ENCODE results near the gene PROP1.
"Not testable (repeated sequence)": the region's sequence is repeated elsewhere in the genome, so short reads cannot be mapped to it uniquely, and the experiment has no call there.

The PROP1 gene

GRCh38 chr5:177995691-177996595 is at the start of gene PROP1:
Gene PROP1, minus strand, starts transcription at chr5:177996242. Its CDS starts 309 bp downstream, at chr5:177995933.
- Histone ChIP-seq H3K27me3 (ENCODE audit: control insufficient read depth, insufficient read depth, low read length) (peaks cover 6% of the 10 kb centered on the region), H3K4me1 (ENCODE audit: control insufficient read depth, insufficient read depth, low read length) (no peaks in the 10 kb centered on the region), H3K27ac (ENCODE audit: low read depth, low read length) (no peak within 1 kb of the TSS), H3K36me3 (ENCODE audit: control insufficient read depth, insufficient read depth, low read length) (no peaks in the 10 kb centered on the region), H3K9ac (ENCODE audit: low read length) (no peak within 1 kb of the TSS), H3K4me3 (ENCODE audit: low read length) (no peak within 1 kb of the TSS)

DNA sequence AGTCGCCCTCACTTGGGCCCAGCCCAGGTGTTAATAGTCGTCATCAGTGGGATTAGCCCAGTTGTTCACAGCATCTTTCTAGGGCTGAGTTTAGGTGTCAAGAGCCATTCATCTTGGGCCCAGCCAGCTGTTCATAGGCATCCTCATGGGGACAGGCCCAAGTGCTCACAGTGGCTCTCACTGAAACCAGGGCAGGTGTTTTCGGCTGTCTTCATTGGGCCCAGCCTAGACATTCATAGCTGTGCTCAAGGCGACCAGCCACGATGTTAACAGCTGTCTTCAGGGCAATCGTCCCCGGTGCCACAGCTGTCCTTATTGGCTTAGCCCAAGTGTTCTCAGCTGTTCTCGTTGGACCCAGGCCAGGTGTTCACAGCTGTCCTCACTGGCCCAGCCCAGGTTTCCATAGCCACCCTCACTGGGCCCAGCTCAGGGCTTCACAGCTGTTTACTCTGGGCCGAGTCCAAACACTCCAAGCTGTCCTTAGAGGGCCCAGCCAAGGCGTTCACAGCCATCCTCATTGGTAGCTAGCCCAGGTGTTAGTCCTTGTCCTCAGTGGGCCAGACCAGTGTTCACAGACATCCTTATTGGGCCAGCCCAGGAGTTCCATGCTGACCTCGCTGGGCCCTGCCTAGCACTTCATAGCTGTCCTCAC is 23.5 kb upstream of the PROP1 start:
- H3K9ac ChIP-seq (ENCODE audit: low read length); H3K4me1 ChIP-seq (ENCODE audit: control insufficient read depth, insufficient read depth, low read length); H3K27me3 ChIP-seq (ENCODE audit: control insufficient read depth, insufficient read depth, low read length); H3K4me3 ChIP-seq (ENCODE audit: low read length); H3K36me3 ChIP-seq (ENCODE audit: control insufficient read depth, insufficient read depth, low read length); H3K27ac ChIP-seq (ENCODE audit: low read depth, low read length): not testable (repeated sequence)

GRCh38 chr5:178012758-178013157 is 16.7 kb upstream of the PROP1 start:
- H3K36me3 ChIP-seq (ENCODE audit: control insufficient read depth, insufficient read depth, low read length); H3K4me1 ChIP-seq (ENCODE audit: control insufficient read depth, insufficient read depth, low read length); H3K27me3 ChIP-seq (ENCODE audit: control insufficient read depth, insufficient read depth, low read length); H3K9ac ChIP-seq (ENCODE audit: low read length); H3K4me3 ChIP-seq (ENCODE audit: low read length); H3K27ac ChIP-seq (ENCODE audit: low read depth, low read length): not testable (repeated sequence)

- not testable (repeated sequence) for H3K27me3 ChIP-seq (ENCODE audit: control insufficient read depth, insufficient read depth, low read length); H3K9ac ChIP-seq (ENCODE audit: low read length); H3K36me3 ChIP-seq (ENCODE audit: control insufficient read depth, insufficient read depth, low read length); H3K27ac ChIP-seq (ENCODE audit: low read depth, low read length); H3K4me3 ChIP-seq (ENCODE audit: low read length); H3K4me1 ChIP-seq (ENCODE audit: control insufficient read depth, insufficient read depth, low read length)
Measured at GRCh38 chr5:178011816-178012554, 15.9 kb upstream of the PROP1 start.

- not testable (repeated sequence) for H3K36me3 ChIP-seq (ENCODE audit: control insufficient read depth, insufficient read depth, low read length); H3K27ac ChIP-seq (ENCODE audit: low read depth, low read length); H3K4me3 ChIP-seq (ENCODE audit: low read length); H3K4me1 ChIP-seq (ENCODE audit: control insufficient read depth, insufficient read depth, low read length); H3K27me3 ChIP-seq (ENCODE audit: control insufficient read depth, insufficient read depth, low read length); H3K9ac ChIP-seq (ENCODE audit: low read length)
Measured at GRCh38 chr5:178007272-178007671, 11.2 kb upstream of the PROP1 start.

- not testable (repeated sequence) for H3K9ac ChIP-seq (ENCODE audit: low read length); H3K27me3 ChIP-seq (ENCODE audit: control insufficient read depth, insufficient read depth, low read length); H3K36me3 ChIP-seq (ENCODE audit: control insufficient read depth, insufficient read depth, low read length); H3K4me3 ChIP-seq (ENCODE audit: low read length); H3K4me1 ChIP-seq (ENCODE audit: control insufficient read depth, insufficient read depth, low read length); H3K27ac ChIP-seq (ENCODE audit: low read depth, low read length)
Measured at GRCh38 chr5:178006536-178007231, 10.6 kb upstream of the PROP1 start.

GRCh38 chr5:178006181-178006535 is 10.1 kb upstream of the PROP1 start:
- H3K36me3 ChIP-seq (ENCODE audit: control insufficient read depth, insufficient read depth, low read length); H3K4me1 ChIP-seq (ENCODE audit: control insufficient read depth, insufficient read depth, low read length); H3K9ac ChIP-seq (ENCODE audit: low read length); H3K27ac ChIP-seq (ENCODE audit: low read depth, low read length); H3K4me3 ChIP-seq (ENCODE audit: low read length); H3K27me3 ChIP-seq (ENCODE audit: control insufficient read depth, insufficient read depth, low read length): not testable (repeated sequence)

DNA sequence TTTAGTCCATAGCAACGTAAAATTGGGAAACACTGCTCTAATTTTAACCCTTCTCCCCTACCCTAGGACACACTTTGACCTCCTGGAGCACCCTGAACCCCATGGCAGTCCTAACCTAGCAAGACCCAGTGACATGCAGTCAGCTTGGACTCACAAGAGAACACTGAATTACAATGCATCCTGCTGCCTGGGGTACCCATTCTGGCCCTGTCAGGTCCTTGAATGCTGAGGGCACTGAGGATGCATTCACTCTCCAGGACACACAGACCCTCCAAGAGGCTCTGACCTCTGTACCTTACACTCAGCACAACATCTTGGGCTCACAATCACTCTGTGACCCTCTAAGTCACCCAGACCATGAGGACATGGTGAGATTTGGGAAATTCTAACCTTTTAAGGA is 1.8 kb upstream of the PROP1 start:
- H3K4me3 ChIP-seq (ENCODE audit: low read length), result no peak overlapping the region
- no peaks in the 10 kb centered on the region for H3K36me3 ChIP-seq (ENCODE audit: control insufficient read depth, insufficient read depth, low read length)
- H3K27ac ChIP-seq (ENCODE audit: low read depth, low read length), result no peak overlapping the region
- H3K9ac ChIP-seq (ENCODE audit: low read length), result no peak overlapping the region
- H3K4me1 ChIP-seq (ENCODE audit: control insufficient read depth, insufficient read depth, low read length), result no peaks in the 10 kb centered on the region
- H3K27me3 ChIP-seq (ENCODE audit: control insufficient read depth, insufficient read depth, low read length), result peaks cover 6% of the 10 kb centered on the region

DNA sequence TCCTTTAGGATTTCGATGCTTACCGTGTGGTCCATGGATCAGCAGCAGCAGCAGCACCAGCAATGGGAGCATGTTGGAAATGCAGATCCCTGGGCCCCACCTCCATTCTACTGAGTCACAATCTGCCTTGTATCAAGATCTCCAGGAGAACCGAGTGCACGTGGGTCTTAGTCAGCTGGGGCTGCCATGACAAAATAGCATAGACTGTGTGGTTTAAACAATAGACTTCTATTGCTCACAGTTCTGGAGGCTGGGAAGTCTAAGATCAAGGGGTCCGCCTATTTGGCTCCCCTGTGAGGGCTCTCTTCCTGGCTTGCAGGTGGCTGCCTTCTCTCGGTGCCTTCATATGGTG is 1.3 kb upstream of the PROP1 start:
- H3K36me3 ChIP-seq (ENCODE audit: control insufficient read depth, insufficient read depth, low read length), result no peaks in the 10 kb centered on the region
- H3K4me1 ChIP-seq (ENCODE audit: control insufficient read depth, insufficient read depth, low read length), result no peaks in the 10 kb centered on the region
- H3K9ac ChIP-seq (ENCODE audit: low read length), result no peak overlapping the region
- peaks cover 6% of the 10 kb centered on the region for H3K27me3 ChIP-seq (ENCODE audit: control insufficient read depth, insufficient read depth, low read length)
- no peak overlapping the region for H3K4me3 ChIP-seq (ENCODE audit: low read length)
- H3K27ac ChIP-seq (ENCODE audit: low read depth, low read length), result no peak overlapping the region

DNA sequence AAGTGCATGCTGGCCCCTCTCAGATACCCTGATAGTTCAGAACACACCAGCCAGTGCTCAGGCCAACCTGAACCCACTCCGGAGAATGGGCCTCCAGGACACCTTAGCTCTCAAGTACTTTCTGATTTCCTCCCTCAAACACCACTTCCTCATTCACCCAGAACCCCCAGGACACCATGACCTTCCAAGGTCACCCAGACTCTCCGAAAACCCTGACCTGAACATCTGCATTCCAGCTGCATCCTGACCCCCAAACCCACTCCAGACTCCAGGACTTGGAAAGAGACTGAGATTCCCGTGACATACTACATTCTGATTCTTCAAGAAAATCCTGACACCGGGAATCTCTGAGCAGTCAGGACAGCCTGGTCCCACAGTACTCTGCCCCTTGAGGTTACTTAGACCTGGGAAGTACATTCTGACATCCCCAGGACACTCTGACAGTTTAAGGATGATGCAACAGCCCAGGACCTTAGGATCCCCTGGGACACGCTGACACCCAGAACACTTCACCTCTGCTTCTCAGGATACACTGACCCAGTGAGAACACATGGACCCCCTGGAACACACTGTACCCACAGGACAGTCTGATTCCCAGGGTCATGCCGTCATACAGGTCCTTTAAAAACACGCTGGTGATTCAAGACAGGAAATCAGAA is 747 bp upstream of the PROP1 start:
- H3K4me1 ChIP-seq (ENCODE audit: control insufficient read depth, insufficient read depth, low read length), result no peaks in the 10 kb centered on the region
- no peak overlapping the region for H3K4me3 ChIP-seq (ENCODE audit: low read length)
- no peak overlapping the region for H3K9ac ChIP-seq (ENCODE audit: low read length)
- peaks cover 6% of the 10 kb centered on the region for H3K27me3 ChIP-seq (ENCODE audit: control insufficient read depth, insufficient read depth, low read length)
- H3K27ac ChIP-seq (ENCODE audit: low read depth, low read length), result no peak overlapping the region
- no peaks in the 10 kb centered on the region for H3K36me3 ChIP-seq (ENCODE audit: control insufficient read depth, insufficient read depth, low read length)

GRCh38 chr5:177994561-177995190 is 1.4 kb downstream of the PROP1 start:
- Histone ChIP-seq H3K27ac (ENCODE audit: low read depth, low read length) (no peak overlapping the region), H3K27me3 (ENCODE audit: control insufficient read depth, insufficient read depth, low read length) (peaks cover 6% of the 10 kb centered on the region), H3K4me1 (ENCODE audit: control insufficient read depth, insufficient read depth, low read length) (no peaks in the 10 kb centered on the region), H3K9ac (ENCODE audit: low read length) (no peak overlapping the region), H3K4me3 (ENCODE audit: low read length) (no peak overlapping the region), H3K36me3 (ENCODE audit: control insufficient read depth, insufficient read depth, low read length) (no peaks in the 10 kb centered on the region)

Data from rectal smooth muscle tissue (tissue), 1 donor.